ENCODE data around the gene SNED1. TPM values are rescaled to one million over a fixed set of nuclear protein-coding genes. Genes with fewer than 3 reads are reported as not detected.

Gene SNED1
- total and polyA plus RNA-seq, 2 experiments from 2014 or later = 1.5 to 2.8 TPM

- ATAC-seq (no peak), DNase-seq (ENCODE audit: low spot score) (no peak)
- Mint-ChIP-seq H3K36me3 (ENCODE audit: low read depth) (peaks cover 33% of the 10 kb centered on the region), H3K4me1 (no peaks in the 10 kb centered on the region), H3K27ac (no peak overlapping the region), H3K27me3 (ENCODE audit: insufficient read depth, low read depth, poor library complexity) (no peaks in the 10 kb centered on the region), H3K9me3 (no peaks in the 10 kb centered on the region), H3K4me3 (no peak overlapping the region)
- no peaks in the 10 kb centered on the region for H3K79me2 ChIP-seq (replicated peaks; ENCODE audit: insufficient read depth)
- no peak overlapping the region for H3K4me2 ChIP-seq
- no peaks in the 10 kb centered on the region for H3K4me1 ChIP-seq (ENCODE audit: insufficient read depth)
- no peak overlapping the region for H3K27ac ChIP-seq (ENCODE audit: low read depth)
- TF ChIP-seq ZNF462 (CRISPR knock-in tag; IDR thresholded peaks at IDR 0.05) (no peak), ETS1 (IDR thresholded peaks at IDR 0.05) (no peak), JUNB (IDR thresholded peaks at IDR 0.05; ENCODE audit: unreplicated experiment) (no peak), ZNF331 (CRISPR knock-in tag; IDR thresholded peaks at IDR 0.05; ENCODE audit: low read depth) (no peak), STAT1 (IDR thresholded peaks at IDR 0.05; ENCODE audit: unreplicated experiment) (no peak), CREB1 (CRISPR knock-in tag; IDR thresholded peaks at IDR 0.05; ENCODE audit: low read depth) (no peak), EZH2 (IDR thresholded peaks at IDR 0.05; ENCODE audit: low read depth, unreplicated experiment) (no peak), EZH2phosphoT487 (IDR thresholded peaks at IDR 0.05; ENCODE audit: unreplicated experiment) (no peak), NANOG (IDR thresholded peaks at IDR 0.05; ENCODE audit: borderline replicate concordance) (no peak), ZNF114 (CRISPR knock-in tag; IDR thresholded peaks at IDR 0.05) (no peak), POLR2AphosphoS5 (IDR thresholded peaks at IDR 0.05; ENCODE audit: low read depth) (no peak)
- TF ChIP-seq, protein P1, sequence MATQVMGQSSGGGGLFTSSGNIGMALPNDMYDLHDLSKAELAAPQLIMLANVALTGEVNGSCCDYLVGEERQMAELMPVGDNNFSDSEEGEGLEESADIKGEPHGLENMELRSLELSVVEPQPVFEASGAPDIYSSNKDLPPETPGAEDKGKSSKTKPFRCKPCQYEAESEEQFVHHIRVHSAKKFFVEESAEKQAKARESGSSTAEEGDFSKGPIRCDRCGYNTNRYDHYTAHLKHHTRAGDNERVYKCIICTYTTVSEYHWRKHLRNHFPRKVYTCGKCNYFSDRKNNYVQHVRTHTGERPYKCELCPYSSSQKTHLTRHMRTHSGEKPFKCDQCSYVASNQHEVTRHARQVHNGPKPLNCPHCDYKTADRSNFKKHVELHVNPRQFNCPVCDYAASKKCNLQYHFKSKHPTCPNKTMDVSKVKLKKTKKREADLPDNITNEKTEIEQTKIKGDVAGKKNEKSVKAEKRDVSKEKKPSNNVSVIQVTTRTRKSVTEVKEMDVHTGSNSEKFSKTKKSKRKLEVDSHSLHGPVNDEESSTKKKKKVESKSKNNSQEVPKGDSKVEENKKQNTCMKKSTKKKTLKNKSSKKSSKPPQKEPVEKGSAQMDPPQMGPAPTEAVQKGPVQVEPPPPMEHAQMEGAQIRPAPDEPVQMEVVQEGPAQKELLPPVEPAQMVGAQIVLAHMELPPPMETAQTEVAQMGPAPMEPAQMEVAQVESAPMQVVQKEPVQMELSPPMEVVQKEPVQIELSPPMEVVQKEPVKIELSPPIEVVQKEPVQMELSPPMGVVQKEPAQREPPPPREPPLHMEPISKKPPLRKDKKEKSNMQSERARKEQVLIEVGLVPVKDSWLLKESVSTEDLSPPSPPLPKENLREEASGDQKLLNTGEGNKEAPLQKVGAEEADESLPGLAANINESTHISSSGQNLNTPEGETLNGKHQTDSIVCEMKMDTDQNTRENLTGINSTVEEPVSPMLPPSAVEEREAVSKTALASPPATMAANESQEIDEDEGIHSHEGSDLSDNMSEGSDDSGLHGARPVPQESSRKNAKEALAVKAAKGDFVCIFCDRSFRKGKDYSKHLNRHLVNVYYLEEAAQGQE (IDR thresholded peaks at IDR 0.05; ENCODE audit: unreplicated experiment) = no peak
- TF ChIP-seq, protein P2, sequence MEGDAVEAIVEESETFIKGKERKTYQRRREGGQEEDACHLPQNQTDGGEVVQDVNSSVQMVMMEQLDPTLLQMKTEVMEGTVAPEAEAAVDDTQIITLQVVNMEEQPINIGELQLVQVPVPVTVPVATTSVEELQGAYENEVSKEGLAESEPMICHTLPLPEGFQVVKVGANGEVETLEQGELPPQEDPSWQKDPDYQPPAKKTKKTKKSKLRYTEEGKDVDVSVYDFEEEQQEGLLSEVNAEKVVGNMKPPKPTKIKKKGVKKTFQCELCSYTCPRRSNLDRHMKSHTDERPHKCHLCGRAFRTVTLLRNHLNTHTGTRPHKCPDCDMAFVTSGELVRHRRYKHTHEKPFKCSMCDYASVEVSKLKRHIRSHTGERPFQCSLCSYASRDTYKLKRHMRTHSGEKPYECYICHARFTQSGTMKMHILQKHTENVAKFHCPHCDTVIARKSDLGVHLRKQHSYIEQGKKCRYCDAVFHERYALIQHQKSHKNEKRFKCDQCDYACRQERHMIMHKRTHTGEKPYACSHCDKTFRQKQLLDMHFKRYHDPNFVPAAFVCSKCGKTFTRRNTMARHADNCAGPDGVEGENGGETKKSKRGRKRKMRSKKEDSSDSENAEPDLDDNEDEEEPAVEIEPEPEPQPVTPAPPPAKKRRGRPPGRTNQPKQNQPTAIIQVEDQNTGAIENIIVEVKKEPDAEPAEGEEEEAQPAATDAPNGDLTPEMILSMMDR (conservative IDR thresholded peaks at IDR 0.05; ENCODE audit: low read depth in 2 of 2) = no peak
- H2AFZ ChIP-seq = no peak overlapping the region
- no peaks in the 10 kb centered on the region for H3K9me2 ChIP-seq (ENCODE audit: insufficient read depth)
- H4K20me1 ChIP-seq (replicated peaks; ENCODE audit: insufficient read depth) = no peaks in the 10 kb centered on the region
- peaks cover 4% of the 10 kb centered on the region; the same call in 1 of the 2 replicates for H3K36me3 ChIP-seq (ENCODE audit: insufficient read depth)
- no peaks in the 10 kb centered on the region for H3K27me3 ChIP-seq (ENCODE audit: insufficient read depth)
- H3F3A ChIP-seq (replicated peaks; ENCODE audit: low read depth) = no peaks in the 10 kb centered on the region
- no peak overlapping the region for H3K4me3 ChIP-seq
These were observed 131.9 kb downstream of the SNED1 start for GRCh38 chr2:241130316-241130715.

All from GM23338 (cell line).